Small intestine (tissue), 7 donors: Measurements from ENCODE around the gene GJA5. TPM values are rescaled to one million over a fixed set of nuclear protein-coding genes. Genes with fewer than 3 reads are reported as not detected.
A peak's percentile ranks its signal among the peaks of the same experiment; 100 is the strongest.
"Not testable (repeated sequence)": the region's sequence is repeated elsewhere in the genome, so short reads cannot be mapped to it uniquely, and the experiment has no call there.

Experiments
- DNase-seq, 2 donors: peaks; one replicate each; pipeline versions ENCODE4 v3.0.0 to v3.0.0-alpha.2; 2013
- FAIRE-seq: peaks from 2 replicates; lab custom pipeline; 2012; peaks lifted over from hg19 to GRCh38; lab: Jason Lieb, UNC
- H3K27ac ChIP-seq, 3 donors: one replicate each; pipeline ENCODE4 v1.5.1; 2013; ENCODE audit warnings: low read length in 2 of 3, mild to moderate bottlenecking in 2 of 3, control low read depth in 1 of 3, inconsistent platforms in 1 of 3, low read depth in 1 of 3, moderate library complexity in 1 of 3
- H3K27me3 ChIP-seq, 3 donors: one replicate each; pipeline ENCODE4 v1.6.1; 2013; ENCODE audit warnings: low read length in 3 of 3, inconsistent platforms in 1 of 3; ENCODE audit not compliant: control insufficient read depth in 3 of 3, insufficient read depth in 3 of 3
- H3K36me3 ChIP-seq, 3 donors: one replicate each; pipeline ENCODE4 v1.6.1; 2013; ENCODE audit warnings: low read length in 3 of 3, inconsistent platforms in 1 of 3, low read depth in 1 of 3, mild to moderate bottlenecking in 1 of 3, moderate library complexity in 1 of 3; ENCODE audit not compliant: control insufficient read depth in 3 of 3, insufficient read depth in 2 of 3
- H3K4me1 ChIP-seq, 3 donors: one replicate each; pipeline ENCODE4 v1.6.1; 2013; ENCODE audit warnings: low read length in 2 of 3, inconsistent platforms in 1 of 3, low read depth in 1 of 3, mild to moderate bottlenecking in 1 of 3, moderate library complexity in 1 of 3; ENCODE audit not compliant: control insufficient read depth in 3 of 3, insufficient read depth in 2 of 3
- H3K4me3 ChIP-seq, 3 donors: one replicate each; pipeline ENCODE4 v1.5.1; 2013; ENCODE audit warnings: low read length in 3 of 3, control low read depth in 1 of 3, inconsistent platforms in 1 of 3, low read depth in 1 of 3, mild to moderate bottlenecking in 1 of 3, moderate library complexity in 1 of 3
- H3K9me3 ChIP-seq, 2 donors: one replicate each; pipeline ENCODE4 v1.6.1; 2013; ENCODE audit warnings: low read depth in 1 of 2, low read length in 1 of 2; ENCODE audit not compliant: control insufficient read depth in 2 of 2, insufficient read depth in 1 of 2
- WGBS, 3 donors: extraction: QIAGEN DNeasy Blood & Tissue Kit; methylation state at CpG; one replicate each; pipeline ENCODE4 v1.1.7; 2013; 5-methylcytosine and 5-hydroxymethylcytosine counted together
- polyA plus RNA-seq, 4 donors: library from polyadenylated mRNA; stranded (reverse) in 3 of 4; unstranded in 1 of 4; fragments of 200-250 nt in 3 of 4; fragments of 120-200 nt in 1 of 4; gene quantifications; one replicate each; pipeline versions ENCODE4 v1.2.1 to v1.2.3, GENCODE V29; 2013
- donor health status: healthy with polysubstance abuse.
- donor health status: control.
- donor health status: control.
- donor health status: Bipolar disorder and iron deficiency.
- donor health status: healthy.

Gene GJA5
- polyA plus RNA-seq, 4 donors, result 3.0 to 16.0 TPM; not detected in 2

DNA sequence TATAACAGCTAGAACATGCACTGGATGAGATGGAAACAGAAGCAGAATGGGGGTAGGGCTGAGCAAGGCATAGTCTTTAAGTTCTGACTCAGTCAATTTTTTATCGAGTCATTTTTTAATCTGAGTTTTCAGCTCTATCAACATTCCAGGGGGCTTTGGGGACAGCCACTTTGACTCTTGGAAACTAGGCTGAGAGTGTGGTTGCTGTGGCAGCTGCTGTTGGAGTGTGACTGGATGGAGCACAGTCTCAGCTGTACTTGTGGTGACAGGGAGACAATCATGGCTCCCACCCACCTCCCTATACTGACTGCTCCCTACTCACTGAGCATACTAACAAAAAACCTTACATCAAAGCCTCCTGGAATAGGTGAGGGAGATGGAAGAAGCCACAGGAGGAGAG lies 25.0 kb downstream of the GJA5 start:
- no peaks in the 10 kb centered on the region for H3K9me3 ChIP-seq
- H3K4me3 ChIP-seq, result no peak overlapping the region
- WGBS, 3 donors, result 90 to 93% (median 92%) methylated on average over 1 of the region's 1 CpG
- DNase-seq (no peak), FAIRE-seq (no peak)
- no peaks in the 10 kb centered on the region for H3K36me3 ChIP-seq
- no peaks in the 10 kb centered on the region for H3K27me3 ChIP-seq
- H3K4me1 ChIP-seq, result no peaks in the 10 kb centered on the region
- no peak overlapping the region for H3K27ac ChIP-seq

DNA sequence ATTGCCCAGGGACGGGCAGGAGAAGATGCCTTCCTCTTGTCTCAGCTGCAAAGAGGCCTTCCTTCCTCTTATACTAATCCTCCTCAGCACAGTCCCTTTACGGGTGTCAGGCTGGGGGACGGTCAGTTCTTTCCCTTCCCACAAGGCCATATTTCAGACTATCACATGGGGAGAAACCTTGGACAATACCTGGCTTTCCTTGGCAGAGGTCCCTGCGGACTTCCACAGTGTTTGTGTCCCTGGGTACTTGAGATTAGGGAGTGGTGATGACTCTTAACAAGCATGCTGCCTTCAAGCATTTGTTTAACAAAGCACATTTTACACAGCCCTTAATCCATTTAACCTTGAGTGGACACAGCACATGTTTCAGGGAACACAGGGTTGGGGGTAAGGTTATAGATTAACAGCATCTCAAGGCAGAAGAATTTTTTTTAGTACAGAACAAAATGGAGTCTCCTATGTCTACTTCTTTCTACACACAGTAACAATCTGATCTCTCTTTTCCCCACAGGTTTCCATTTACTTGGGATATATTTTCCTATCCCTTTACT lies 26.0 kb downstream of the GJA5 start:
- H3K36me3 ChIP-seq, FAIRE-seq, H3K4me1 ChIP-seq, H3K27me3 ChIP-seq, H3K4me3 ChIP-seq, H3K9me3 ChIP-seq: not testable (repeated sequence)
- 63 to 65% (median 64%) methylated on average over 4 of the region's 4 CpGs for WGBS, 3 donors
- H3K27ac ChIP-seq, result peak overlapping the region in 1 of 3 donors; percentile 14
- peak in 1 of 2 donors; percentile 31 for DNase-seq

DNA sequence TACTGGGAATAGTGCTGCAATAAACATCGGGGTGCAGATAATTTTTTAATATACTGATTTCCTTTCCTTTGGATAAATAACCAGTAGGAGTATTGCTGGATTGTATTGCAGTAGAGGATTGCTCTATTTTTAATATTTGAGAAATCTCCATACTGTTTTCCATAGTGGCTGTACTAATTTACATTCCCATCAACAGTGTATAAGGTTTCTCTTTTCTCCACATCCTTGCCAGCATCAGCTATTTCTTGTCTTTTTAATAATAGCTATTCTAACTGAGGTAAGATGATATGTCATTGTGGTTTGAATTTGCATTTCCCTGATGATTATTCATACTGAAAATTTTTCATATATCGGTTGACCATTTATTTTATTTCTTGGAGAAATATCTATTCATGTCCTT lies 31.1 kb downstream of the GJA5 start:
- no peak overlapping the region for H3K27ac ChIP-seq
- H3K36me3 ChIP-seq, result no peaks in the 10 kb centered on the region
- H3K9me3 ChIP-seq, result no peaks in the 10 kb centered on the region
- FAIRE-seq (no peak), DNase-seq (no peak)
- H3K27me3 ChIP-seq, result no peaks in the 10 kb centered on the region
- H3K4me1 ChIP-seq, result peaks cover 0 to 4% (median 0%) of the 10 kb centered on the region in 3 donors
- no peak overlapping the region for H3K4me3 ChIP-seq
- WGBS, 3 donors, result 78 to 89% (median 86%) methylated on average over 2 of the region's 2 CpGs

DNA sequence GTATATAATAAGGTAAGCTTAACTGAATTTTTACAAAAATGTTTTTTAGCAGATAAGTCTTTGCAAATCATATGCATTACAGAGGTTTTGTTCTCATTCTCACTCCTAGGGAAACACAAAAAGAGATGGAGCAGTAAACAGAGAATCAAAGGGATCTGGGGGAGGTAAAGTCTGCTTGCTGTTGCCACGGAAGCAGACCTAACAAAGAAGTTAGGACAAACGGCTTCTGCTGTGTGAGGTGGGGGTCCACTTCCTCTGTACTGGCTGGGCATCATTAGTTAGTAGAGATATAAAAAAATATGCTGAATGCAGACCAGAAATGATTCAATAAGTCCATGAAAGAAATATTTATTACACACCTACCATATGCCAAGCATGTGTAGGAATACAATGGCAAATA lies 34.2 kb downstream of the GJA5 start:
- WGBS, 3 donors, result 43 to 59% (median 55%) methylated on average over 2 of the region's 2 CpGs

DNA sequence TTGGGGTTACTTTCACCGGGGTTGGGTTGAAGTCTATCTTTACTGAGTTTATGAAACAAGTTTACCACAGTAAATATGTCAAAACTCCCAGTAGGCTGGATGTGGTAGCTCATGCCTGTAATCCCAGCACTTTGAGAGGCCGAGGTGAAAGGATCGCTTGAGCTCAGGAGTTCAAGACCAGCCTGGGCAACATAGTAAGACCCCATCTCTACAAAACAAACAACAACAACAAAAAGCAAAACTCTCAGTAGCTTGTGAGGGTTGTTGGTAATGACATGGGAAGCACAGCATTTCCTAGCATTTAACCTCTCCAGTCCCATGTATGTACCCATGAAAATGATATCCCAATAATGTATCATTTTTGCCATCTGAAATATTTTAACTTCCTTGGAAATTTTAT lies 34.7 kb downstream of the GJA5 start:
- no peak overlapping the region for H3K4me3 ChIP-seq
- H3K36me3 ChIP-seq, result no peaks in the 10 kb centered on the region
- 77 to 90% (median 84%) methylated on average over 3 of the region's 3 CpGs for WGBS, 3 donors
- H3K4me1 ChIP-seq, result peaks cover 0 to 4% (median 0%) of the 10 kb centered on the region in 3 donors
- DNase-seq (no peak), FAIRE-seq (no peak)
- no peaks in the 10 kb centered on the region for H3K9me3 ChIP-seq
- peaks cover 0 to 2% (median 0%) of the 10 kb centered on the region in 3 donors for H3K27me3 ChIP-seq
- H3K27ac ChIP-seq, result no peak overlapping the region

More for the DNA sequence above, 34.2 kb downstream of the GJA5 start:
- Histone ChIP-seq H3K36me3 (no peaks in the 10 kb centered on the region), H3K9me3 (no peaks in the 10 kb centered on the region), H3K4me1 (peaks cover 0 to 4% (median 0%) of the 10 kb centered on the region in 3 donors), H3K27ac (no peak overlapping the region), H3K4me3 (no peak overlapping the region), H3K27me3 (peaks cover 0 to 2% (median 0%) of the 10 kb centered on the region in 3 donors)
- DNase-seq, result no peak
- no peak for FAIRE-seq

DNA sequence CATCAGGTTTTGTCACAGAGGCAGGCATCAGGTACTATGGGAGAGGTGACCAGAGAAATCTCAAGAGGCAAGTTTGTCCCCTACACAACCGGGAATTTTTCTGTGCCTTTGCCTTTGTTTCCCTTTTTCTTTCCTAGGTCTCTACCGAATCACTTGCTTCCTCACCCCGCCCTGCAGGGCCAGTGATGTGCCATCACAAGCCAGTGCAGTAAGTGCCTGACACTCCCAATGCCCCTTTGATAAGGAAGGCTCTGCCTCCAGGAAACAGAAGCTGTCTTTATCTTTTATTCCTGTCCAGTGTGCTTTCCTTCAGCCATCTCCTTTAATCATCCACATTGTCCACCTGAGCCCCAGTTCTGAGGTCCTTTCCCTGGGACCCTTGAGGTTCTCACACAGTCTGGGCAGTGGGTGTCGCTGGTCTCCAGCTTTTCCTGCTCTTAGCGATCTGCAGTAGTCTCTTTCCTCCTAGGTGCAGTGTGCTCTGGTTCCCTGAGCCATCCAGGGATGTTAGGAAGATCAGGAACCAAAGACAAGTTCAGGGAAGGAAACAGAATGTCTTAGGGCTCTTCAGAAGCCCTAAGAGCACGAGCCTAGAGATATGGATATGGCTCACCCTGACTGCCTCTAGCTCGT lies 36.6 kb downstream of the GJA5 start:
- no peak overlapping the region for H3K27ac ChIP-seq
- FAIRE-seq (no peak), DNase-seq (peak; percentile 46 to 61)
- WGBS, 3 donors, result 29 to 36% (median 34%) methylated on average over 7 of the region's 7 CpGs
- no peaks in the 10 kb centered on the region for H3K36me3 ChIP-seq
- H3K4me1 ChIP-seq, result peaks cover 0 to 4% (median 0%) of the 10 kb centered on the region in 3 donors
- H3K27me3 ChIP-seq, result peaks cover 0 to 2% (median 0%) of the 10 kb centered on the region in 3 donors
- H3K9me3 ChIP-seq, result peaks cover 0 to 6% of the 10 kb centered on the region in 2 donors
- no peak overlapping the region for H3K4me3 ChIP-seq

DNA sequence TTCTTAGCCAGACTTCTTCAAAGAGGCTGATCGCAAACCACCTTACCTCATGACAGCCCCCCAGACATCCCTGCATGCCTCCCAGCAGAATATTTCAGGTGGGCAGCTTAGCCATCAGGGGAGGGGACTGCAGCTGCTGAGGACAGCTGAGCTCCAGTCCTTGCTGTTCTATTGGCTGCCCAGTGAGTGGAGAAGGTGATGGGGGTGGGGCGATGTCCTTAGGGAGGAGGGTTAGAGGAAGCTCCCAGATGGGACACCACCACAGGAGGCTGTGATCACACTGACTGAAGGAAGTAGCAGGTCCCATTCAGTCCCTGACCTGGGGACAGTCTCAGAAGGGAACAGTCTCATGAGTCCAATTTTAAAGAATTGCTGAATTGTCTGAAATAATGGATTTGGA lies 38.3 kb downstream of the GJA5 start:
- FAIRE-seq (no peak), DNase-seq (no peak)
- 83 to 88% (median 87%) methylated on average over 2 of the region's 2 CpGs for WGBS, 3 donors
- Histone ChIP-seq H3K4me3 (no peak overlapping the region), H3K36me3 (no peaks in the 10 kb centered on the region), H3K27me3 (peaks cover 0 to 2% (median 0%) of the 10 kb centered on the region in 3 donors), H3K9me3 (peaks cover 0 to 10% of the 10 kb centered on the region in 2 donors), H3K4me1 (no peaks in the 10 kb centered on the region), H3K27ac (no peak overlapping the region)

DNA sequence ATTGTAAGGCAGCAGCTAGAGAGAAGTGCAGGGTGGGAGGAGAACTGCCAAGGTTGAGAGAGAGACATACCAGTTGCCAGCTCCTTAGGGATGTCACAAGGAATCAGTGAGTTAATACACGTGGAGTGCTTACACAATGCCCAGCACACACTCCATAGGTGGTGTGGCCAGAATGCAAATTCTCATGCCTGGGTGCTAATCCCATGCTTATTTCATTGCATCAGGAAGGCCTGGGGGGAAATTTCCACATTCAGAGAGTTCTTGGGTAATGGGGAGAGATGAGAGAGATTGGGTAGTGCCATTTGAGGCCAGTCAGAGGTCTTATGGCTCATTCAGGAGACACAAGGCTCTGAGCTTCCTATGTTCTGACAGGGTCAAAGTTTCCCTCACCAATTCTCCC lies 38.7 kb downstream of the GJA5 start:
- Histone ChIP-seq H3K36me3 (no peaks in the 10 kb centered on the region), H3K4me3 (no peak overlapping the region), H3K27me3 (peaks cover 0 to 2% (median 0%) of the 10 kb centered on the region in 3 donors), H3K9me3 (peaks cover 0 to 10% of the 10 kb centered on the region in 2 donors), H3K4me1 (no peaks in the 10 kb centered on the region), H3K27ac (no peak overlapping the region)
- WGBS, 3 donors, result 57 to 93% (median 64%) methylated on average over 1 of the region's 1 CpG
- DNase-seq, result no peak
- FAIRE-seq, result no peak
